Thoracic aorta (tissue), 2 donors: ENCODE measurements around the gene C6orf120. TPM values are rescaled to one million over a fixed set of nuclear protein-coding genes. Genes with fewer than 3 reads are reported as not detected.

Experiments
- ATAC-seq: fragments of 150-250 bp; one replicate; pipeline ENCODE4 v1.8.0; 2017; ENCODE audit warnings: low read depth; ENCODE audit not compliant: insufficient number of reproducible peaks, low FRiP score
- DNase-seq: peaks from one replicate; pipeline ENCODE4 v3.0.0-alpha.2; 2020; ENCODE audit warnings: low spot score
- H3K27ac ChIP-seq, 2 donors: fragments of 200-600 bp; sonication (generic); 1 replicate in 1 of 2; 2 replicates in 1 of 2; pipeline ENCODE4 v1.5.1; 2016; ENCODE audit warnings: mild to moderate bottlenecking in 2 of 2, moderate library complexity in 2 of 2
- H3K27me3 ChIP-seq: fragments of 200-600 bp; sonication (generic); replicated peaks from 2 replicates; pipeline ENCODE4 v1.6.0; 2016; ENCODE audit warnings: mild to moderate bottlenecking; ENCODE audit not compliant: insufficient read depth
- H3K36me3 ChIP-seq: fragments of 200-600 bp; sonication (generic); one replicate; pipeline ENCODE4 v1.5.1; 2016
- H3K4me1 ChIP-seq, 2 donors: fragments of 200-600 bp; sonication (generic); 1 replicate in 1 of 2; 2 replicates in 1 of 2; pipeline versions ENCODE4 v1.5.1 to v1.6.0; 2016; ENCODE audit warnings: low read depth in 2 of 2, mild to moderate bottlenecking in 1 of 2; ENCODE audit not compliant: control insufficient read depth in 1 of 2
- H3K4me3 ChIP-seq: fragments of 200-600 bp; sonication (generic); 2 replicates; pipeline ENCODE4 v1.5.1; 2016; ENCODE audit warnings: mild to moderate bottlenecking
- H3K9me3 ChIP-seq: fragments of 200-600 bp; sonication (generic); 2 replicates; pipeline ENCODE4 v1.5.1; 2016
- CTCF ChIP-seq: fragments of 200-600 bp; sonication (generic); IDR thresholded peaks from one replicate; pipeline ENCODE4 v1.5.1; 2019; ENCODE audit warnings: antibody characterized with exemption
- total RNA-seq, 2 donors: library from RNA; depleted of rRNA; stranded (reverse); fragments of >200 nt; gene quantifications; one replicate each; pipeline versions ENCODE4 v1.1.0 to v1.2.3, GENCODE V29; 2016

Gene C6orf120
- total RNA-seq, 2 donors from 2014 or later, result 30.0 to 37.5 TPM

- Histone ChIP-seq H3K27ac (no peak overlapping the region), H3K36me3 (peaks cover 8% of the 10 kb centered on the region), H3K9me3 (no peaks in the 10 kb centered on the region), H3K4me1 (no peaks in the 10 kb centered on the region), H3K4me3 (no peak overlapping the region), H3K27me3 (no peaks in the 10 kb centered on the region)
- no peak for ATAC-seq
- DNase-seq, result no peak
- no peak for TF ChIP-seq CTCF
These were observed 33.6 kb upstream of the C6orf120 start for GRCh38 chr6:169668203-169668847.

GRCh38 chr6:169669147-169669546 lies 32.8 kb upstream of the C6orf120 start:
- Histone ChIP-seq H3K36me3 (peaks cover 8% of the 10 kb centered on the region), H3K27me3 (no peaks in the 10 kb centered on the region), H3K27ac (no peak overlapping the region), H3K9me3 (no peaks in the 10 kb centered on the region), H3K4me1 (no peaks in the 10 kb centered on the region), H3K4me3 (no peak overlapping the region)
- DNase-seq, result no peak
- ATAC-seq, result no peak
- no peak for TF ChIP-seq CTCF

- ATAC-seq, result no peak
- H3K4me1 ChIP-seq, result no peaks in the 10 kb centered on the region
- no peaks in the 10 kb centered on the region for H3K9me3 ChIP-seq
- no peak for TF ChIP-seq CTCF
- no peak overlapping the region for H3K27ac ChIP-seq
- H3K36me3 ChIP-seq, result peaks cover 4% of the 10 kb centered on the region
- H3K27me3 ChIP-seq, result no peaks in the 10 kb centered on the region
- no peak for DNase-seq
- H3K4me3 ChIP-seq, result no peak overlapping the region
These were observed 32.0 kb upstream of the C6orf120 start for GRCh38 chr6:169669889-169670288.

- Histone ChIP-seq H3K4me3 (no peak overlapping the region), H3K36me3 (peaks cover 4% of the 10 kb centered on the region), H3K4me1 (no peaks in the 10 kb centered on the region), H3K9me3 (no peaks in the 10 kb centered on the region), H3K27ac (no peak overlapping the region), H3K27me3 (no peaks in the 10 kb centered on the region)
- no peak for DNase-seq
- no peak for TF ChIP-seq CTCF
- no peak for ATAC-seq
These were observed 30.4 kb upstream of the C6orf120 start for GRCh38 chr6:169671563-169671962.

- H3K9me3 ChIP-seq, result no peaks in the 10 kb centered on the region
- TF ChIP-seq CTCF, result no peak
- peaks cover 4% of the 10 kb centered on the region for H3K36me3 ChIP-seq
- H3K27ac ChIP-seq, result no peak overlapping the region
- no peak for ATAC-seq
- no peaks in the 10 kb centered on the region for H3K27me3 ChIP-seq
- no peak for DNase-seq
- H3K4me1 ChIP-seq, result no peaks in the 10 kb centered on the region
- no peak overlapping the region for H3K4me3 ChIP-seq
These were observed 26.9 kb upstream of the C6orf120 start for GRCh38 chr6:169675011-169675410.
